SU-DHL-6 (cell line): ENCODE results near the gene WNT11.

Source experiments
- H2AFZ ChIP-seq: fragments of 200-600 bp; sonication (generic); 2 replicates; pipeline ENCODE4 v1.6.1; 2014; ENCODE audit warnings: low read depth, mild to moderate bottlenecking, moderate library complexity, mixed read lengths, antibody characterized with exemption, low read length; ENCODE audit not compliant: severe bottlenecking
- H3F3A ChIP-seq: fragments of 200-600 bp; shearing (Covaris generic); 2 replicates; pipeline ENCODE4 v1.6.0; 2016; ENCODE audit warnings: antibody characterized with exemption, mild to moderate bottlenecking; ENCODE audit not compliant: insufficient read depth
- H3K27ac ChIP-seq: fragments of 200-600 bp; sonication (generic); 2 replicates; pipeline ENCODE4 v1.5.1; 2016; ENCODE audit warnings: low read depth, mild to moderate bottlenecking, low read length, moderate library complexity, mixed read lengths
- H3K27me3 ChIP-seq: fragments of 200-600 bp; sonication (generic), shearing (Covaris generic); 2 replicates; pipeline ENCODE4 v1.6.0; 2014; ENCODE audit warnings: mild to moderate bottlenecking, low read length
- H3K36me3 ChIP-seq: fragments of 200-600 bp; sonication (generic); 2 replicates; pipeline ENCODE4 v1.6.1; 2014; ENCODE audit warnings: mild to moderate bottlenecking, low read length, mixed read lengths
- H3K4me2 ChIP-seq: fragments of 300-600, 200-600 bp; shearing (Covaris generic), sonication (generic); 2 replicates; pipeline ENCODE4 v1.6.0; 2014; ENCODE audit warnings: low read length, low read depth, mild to moderate bottlenecking; ENCODE audit not compliant: poor library complexity, severe bottlenecking
- H3K4me3 ChIP-seq: fragments of 200-600 bp; sonication (generic); 2 replicates; pipeline ENCODE4 v1.5.1; 2014; ENCODE audit warnings: antibody characterized with exemption, low read length, mild to moderate bottlenecking, mixed read lengths; ENCODE audit not compliant: insufficient read depth, poor library complexity, severe bottlenecking
- H3K79me2 ChIP-seq: fragments of 200-600 bp; sonication (generic); 2 replicates; pipeline ENCODE4 v1.6.1; 2014; ENCODE audit warnings: mild to moderate bottlenecking, low read length, moderate library complexity; ENCODE audit not compliant: insufficient read depth
- H3K9ac ChIP-seq: fragments of 200-600 bp; sonication (generic); 2 replicates; pipeline ENCODE4 v1.7.0; 2014; ENCODE audit warnings: mild to moderate bottlenecking, low read length
- H3K9me2 ChIP-seq: fragments of 200-600 bp; sonication (generic); replicated peaks from 2 replicates; pipeline ENCODE4 v1.6.1; 2014; ENCODE audit warnings: low read length; ENCODE audit not compliant: insufficient read depth
- H3K9me3 ChIP-seq: fragments of 200-600 bp; sonication (generic); 2 replicates; pipeline ENCODE4 v1.6.1; 2014; ENCODE audit warnings: low read length, mixed read lengths; ENCODE audit not compliant: insufficient read depth
- H4K20me1 ChIP-seq: fragments of 200-600 bp; sonication (generic); 2 replicates; pipeline ENCODE4 v1.6.1; 2014; ENCODE audit warnings: low read depth, mild to moderate bottlenecking, antibody characterized with exemption, low read length, moderate library complexity, mixed read lengths
- EZH2phosphoT487 ChIP-seq: fragments of 200-600 bp; sonication (generic), shearing (Covaris generic); conservative IDR thresholded peaks from 2 replicates; pipeline ENCODE4 v1.6.1; 2018; ENCODE audit warnings: mild to moderate bottlenecking, antibody characterized with exemption, low read length, moderate library complexity, mixed read lengths
- TF ChIP-seq, protein P1 (sequence below): fragments of 200-600 bp; sonication (generic); IDR thresholded peaks from one replicate; pipeline ENCODE4 v1.5.1; 2017; ENCODE audit warnings: antibody characterized with exemption, mild to moderate bottlenecking, low read length, moderate library complexity; ENCODE audit not compliant: insufficient read depth, poor library complexity, severe bottlenecking

WNT11 gene

DNA sequence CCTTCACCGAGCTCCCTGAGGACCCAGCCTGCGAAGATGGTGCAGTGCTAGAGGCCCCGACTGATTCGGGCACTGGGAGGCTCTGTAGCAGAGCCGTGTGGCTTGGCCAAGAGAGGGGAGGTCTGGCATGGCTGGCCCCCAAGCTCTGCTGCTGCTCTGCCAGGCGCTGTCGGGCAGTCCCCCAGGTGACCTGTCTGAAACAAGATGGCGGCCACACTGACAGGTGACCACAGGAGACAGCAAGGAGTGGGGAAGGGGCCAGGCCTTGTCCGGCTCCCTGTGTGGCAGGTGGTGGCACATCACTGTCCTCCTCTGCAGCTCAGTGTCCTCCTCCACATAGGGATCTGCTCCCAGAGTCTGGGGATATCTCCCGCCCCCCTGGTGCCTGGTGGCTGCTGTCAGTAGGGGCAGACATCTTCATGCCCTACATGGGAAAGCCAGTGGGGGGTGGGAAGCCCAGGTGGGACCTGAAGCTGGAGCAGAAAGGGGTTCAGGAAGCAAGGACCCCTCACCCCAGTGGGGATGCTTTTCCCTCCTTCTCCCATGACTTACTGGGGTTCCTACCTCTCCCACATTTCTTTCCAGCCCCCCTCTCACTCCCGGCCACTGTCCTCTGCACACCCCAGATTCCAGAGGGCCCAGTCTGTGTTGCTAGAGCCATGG, 40.1 kb upstream of the WNT11 start:
- no peak overlapping the region for H2AFZ ChIP-seq

GRCh38 chr11:76245720-76246119, 39.4 kb upstream of the WNT11 start:
- no peak overlapping the region for H3K9ac ChIP-seq
- H3K4me2 ChIP-seq, result no peak overlapping the region
- H4K20me1 ChIP-seq, result no peaks in the 10 kb centered on the region
- H3K4me3 ChIP-seq, result no peak overlapping the region
- H3K9me2 ChIP-seq, result no peaks in the 10 kb centered on the region
- no peaks in the 10 kb centered on the region for H3F3A ChIP-seq
- no peaks in the 10 kb centered on the region for H3K27me3 ChIP-seq
- no peak overlapping the region for H3K27ac ChIP-seq
- H3K36me3 ChIP-seq, result no peaks in the 10 kb centered on the region
- H3K79me2 ChIP-seq, result no peaks in the 10 kb centered on the region
- H2AFZ ChIP-seq, result no peak overlapping the region
- peaks cover 9% of the 10 kb centered on the region; the same call in 1 of the 2 replicates for H3K9me3 ChIP-seq
- no peak for TF ChIP-seq EZH2phosphoT487
- TF ChIP-seq, protein P1, sequence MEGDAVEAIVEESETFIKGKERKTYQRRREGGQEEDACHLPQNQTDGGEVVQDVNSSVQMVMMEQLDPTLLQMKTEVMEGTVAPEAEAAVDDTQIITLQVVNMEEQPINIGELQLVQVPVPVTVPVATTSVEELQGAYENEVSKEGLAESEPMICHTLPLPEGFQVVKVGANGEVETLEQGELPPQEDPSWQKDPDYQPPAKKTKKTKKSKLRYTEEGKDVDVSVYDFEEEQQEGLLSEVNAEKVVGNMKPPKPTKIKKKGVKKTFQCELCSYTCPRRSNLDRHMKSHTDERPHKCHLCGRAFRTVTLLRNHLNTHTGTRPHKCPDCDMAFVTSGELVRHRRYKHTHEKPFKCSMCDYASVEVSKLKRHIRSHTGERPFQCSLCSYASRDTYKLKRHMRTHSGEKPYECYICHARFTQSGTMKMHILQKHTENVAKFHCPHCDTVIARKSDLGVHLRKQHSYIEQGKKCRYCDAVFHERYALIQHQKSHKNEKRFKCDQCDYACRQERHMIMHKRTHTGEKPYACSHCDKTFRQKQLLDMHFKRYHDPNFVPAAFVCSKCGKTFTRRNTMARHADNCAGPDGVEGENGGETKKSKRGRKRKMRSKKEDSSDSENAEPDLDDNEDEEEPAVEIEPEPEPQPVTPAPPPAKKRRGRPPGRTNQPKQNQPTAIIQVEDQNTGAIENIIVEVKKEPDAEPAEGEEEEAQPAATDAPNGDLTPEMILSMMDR, result no peak

More for the DNA sequence above, 40.1 kb upstream of the WNT11 start:
- Histone ChIP-seq H3K27me3 (no peaks in the 10 kb centered on the region), H3K9ac (no peak overlapping the region), H3K4me2 (no peak overlapping the region), H4K20me1 (no peaks in the 10 kb centered on the region), H3K9me3 (peaks cover 16% of the 10 kb centered on the region; the same call in 1 of the 2 replicates), H3F3A (no peaks in the 10 kb centered on the region), H3K79me2 (no peaks in the 10 kb centered on the region), H3K4me3 (no peak overlapping the region), H3K36me3 (no peaks in the 10 kb centered on the region), H3K27ac (no peak overlapping the region), H3K9me2 (no peaks in the 10 kb centered on the region)
- no peak for TF ChIP-seq EZH2phosphoT487
- TF ChIP-seq, protein P1, result no peak

- H3K4me2 ChIP-seq, result no peak overlapping the region
- no peaks in the 10 kb centered on the region for H3K36me3 ChIP-seq
- H3F3A ChIP-seq, result no peaks in the 10 kb centered on the region
- no peaks in the 10 kb centered on the region for H3K9me2 ChIP-seq
- no peaks in the 10 kb centered on the region for H3K9me3 ChIP-seq
- no peaks in the 10 kb centered on the region for H3K27me3 ChIP-seq
- H2AFZ ChIP-seq, result no peak overlapping the region
- no peak overlapping the region for H3K4me3 ChIP-seq
- H3K9ac ChIP-seq, result no peak overlapping the region
- TF ChIP-seq, protein P1, result no peak
- no peak for TF ChIP-seq EZH2phosphoT487
- no peaks in the 10 kb centered on the region for H3K79me2 ChIP-seq
- no peak overlapping the region for H3K27ac ChIP-seq
- no peaks in the 10 kb centered on the region for H4K20me1 ChIP-seq
Measured at GRCh38 chr11:76244316-76244851, 38.1 kb upstream of the WNT11 start.
